Measurements from ENCODE around the gene ZBED4.

The ZBED4 gene

GRCh38 chr22:49905465-49905864, 51.8 kb downstream of the ZBED4 start:
- no peak for DNase-seq

DNA sequence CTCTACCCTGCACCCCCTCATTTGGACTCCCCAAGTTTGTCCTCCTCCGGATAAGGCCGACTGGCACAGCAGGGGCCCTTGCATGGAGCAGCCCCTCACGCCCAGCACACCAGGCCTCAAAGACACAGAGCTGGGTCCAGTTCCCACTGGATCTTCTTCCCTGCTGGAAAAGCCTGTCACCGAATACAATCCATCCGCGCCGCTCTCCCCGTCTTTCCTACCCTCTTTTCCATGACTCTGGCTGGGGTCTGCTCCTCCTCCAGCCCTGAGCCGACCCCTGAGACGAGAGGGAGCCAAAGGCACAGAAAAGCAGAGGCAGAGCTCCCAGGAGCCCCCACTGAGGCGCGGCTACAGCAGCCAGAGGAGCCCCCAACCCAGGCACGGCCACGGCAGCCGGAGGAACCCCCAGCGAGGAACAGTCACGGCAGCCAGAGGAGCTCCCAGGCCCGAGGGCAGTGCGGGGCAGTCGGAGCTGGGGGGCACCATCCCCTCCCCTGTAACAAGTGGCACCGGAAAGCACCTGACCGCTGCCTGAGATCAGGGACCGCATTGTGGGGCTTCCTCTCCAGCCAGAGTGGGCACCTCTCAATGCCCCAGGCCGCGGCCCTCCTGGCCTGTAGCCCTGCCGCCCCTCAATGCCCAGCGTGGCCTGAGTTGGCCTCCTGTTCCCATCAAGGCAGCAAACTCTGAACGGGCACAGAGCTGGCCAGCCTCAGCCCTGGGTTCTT, 52.6 kb downstream of the ZBED4 start:
- DNase-seq = no peak

- DNase-seq = no peak
Observed at GRCh38 chr22:49906799-49907290, 53.2 kb downstream of the ZBED4 start.

DNA sequence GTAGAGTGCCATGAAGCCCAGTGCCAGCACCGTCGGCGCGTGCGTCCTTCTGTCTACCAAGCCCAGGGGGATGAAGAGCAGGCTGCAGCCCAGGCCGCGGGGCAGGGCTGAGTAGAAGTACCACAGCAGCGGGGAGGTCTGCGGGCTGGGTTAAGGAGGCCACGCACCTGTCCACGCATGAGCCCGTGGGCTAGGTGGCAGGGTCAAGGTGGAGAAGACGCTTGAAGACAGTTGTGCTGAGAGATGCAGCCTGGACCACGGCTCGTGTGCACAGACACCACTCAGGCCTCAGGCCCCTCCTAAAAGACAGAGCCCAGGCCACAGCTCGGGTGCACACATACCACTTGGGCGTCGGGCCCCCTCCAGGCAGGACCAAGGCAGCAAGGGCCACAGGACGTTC, 54.2 kb downstream of the ZBED4 start:
- DNase-seq = no peak

DNA sequence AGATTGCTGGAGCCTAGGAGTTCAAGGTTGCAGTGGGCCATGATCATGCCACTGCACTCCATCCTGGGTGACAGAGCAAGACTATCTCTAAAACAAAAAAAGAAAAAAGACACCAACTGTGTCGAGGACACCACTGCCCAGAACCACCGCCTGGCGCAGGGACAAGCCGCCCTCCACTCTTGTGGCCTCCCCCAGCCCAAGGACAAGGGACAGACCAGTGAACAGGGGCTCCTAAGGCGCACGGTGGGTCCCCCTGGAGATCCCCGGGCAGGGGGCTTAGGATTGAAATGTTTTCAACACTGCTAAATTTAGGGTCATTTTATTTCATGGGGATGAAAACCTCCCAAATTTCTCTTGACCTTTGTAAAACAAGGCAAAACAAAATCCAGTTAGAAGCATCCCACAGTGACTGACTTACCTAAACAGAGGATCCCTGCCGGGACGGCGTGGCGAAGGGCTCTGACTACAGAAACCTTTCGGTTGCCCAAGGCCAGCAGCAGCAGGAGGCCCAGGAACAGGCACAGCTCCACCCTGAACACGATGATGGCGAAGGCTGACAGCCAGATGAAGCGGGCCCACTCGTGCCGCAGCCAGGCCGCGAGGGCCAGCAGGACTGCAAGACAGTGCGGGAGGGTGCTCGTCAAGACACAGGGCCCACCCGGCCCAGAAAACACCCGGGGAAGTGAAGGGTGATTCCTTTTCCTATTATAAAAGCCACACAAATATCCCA, 56.0 kb downstream of the ZBED4 start:
- no peak for DNase-seq

- no peak for DNase-seq
Observed at GRCh38 chr22:49910229-49911155, 56.8 kb downstream of the ZBED4 start.

- DNase-seq = no peak
Observed at GRCh38 chr22:49911881-49912625, 58.4 kb downstream of the ZBED4 start.

DNA sequence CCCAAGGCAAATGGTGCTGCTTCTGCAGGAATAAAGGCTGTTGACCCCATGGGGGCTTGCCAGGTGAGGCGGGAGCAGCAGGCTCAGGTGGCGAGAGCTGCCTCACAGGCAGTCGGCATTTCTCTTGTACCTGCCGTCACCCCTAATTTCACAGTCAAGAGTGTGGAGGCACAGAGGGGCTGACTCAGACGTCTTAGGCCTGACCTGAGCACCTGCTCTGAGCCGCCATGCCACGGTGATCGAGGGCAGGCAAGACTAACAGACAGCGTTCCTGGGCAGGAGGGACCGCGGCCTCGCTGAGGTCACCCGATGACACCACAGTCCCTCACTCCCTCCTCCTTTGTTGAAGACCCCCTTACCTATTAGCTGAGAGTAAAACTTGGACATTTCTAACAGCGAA, 59.4 kb downstream of the ZBED4 start:
- DNase-seq = no peak

- DNase-seq = no peak
Observed at GRCh38 chr22:49913446-49913845, 59.8 kb downstream of the ZBED4 start.

- no peak for DNase-seq
Observed at GRCh38 chr22:49914256-49914655, 60.6 kb downstream of the ZBED4 start.

- DNase-seq = no peak
Observed at GRCh38 chr22:49915610-49916009, 62.0 kb downstream of the ZBED4 start.

DNA sequence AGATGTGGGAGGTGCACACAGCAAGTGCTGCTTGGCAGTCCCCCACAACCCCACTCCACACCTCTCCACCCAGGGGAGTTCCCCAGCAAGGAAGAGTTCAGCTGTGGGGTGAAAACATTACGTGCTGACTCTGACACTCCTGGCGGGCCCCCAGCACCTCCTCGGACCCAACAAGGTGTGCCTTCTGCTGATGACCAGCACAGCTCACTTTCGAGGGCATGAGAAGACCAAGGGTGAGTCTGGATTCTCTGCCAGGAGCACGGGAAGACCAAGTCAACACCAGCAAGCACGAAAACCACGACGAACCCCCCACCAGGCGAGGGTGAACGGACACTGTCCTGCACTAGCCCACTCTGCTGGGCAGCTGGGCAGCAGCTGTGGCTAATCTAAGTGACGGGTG, 63.2 kb downstream of the ZBED4 start:
- DNase-seq = no peak

- peak; percentile 90 to 96 (median 95) for DNase-seq
Observed at GRCh38 chr22:49917974-49918910, 64.6 kb downstream of the ZBED4 start, which contains the start of the genes ALG12 and CRELD2. TSS of gene ALG12 (minus strand) at chr22:49918438. CDS start at chr22:49913765, 4,673 bp downstream. TSS of gene CRELD2 (plus strand) at chr22:49918634. CDS start at chr22:49918770, 136 bp downstream.

DNA sequence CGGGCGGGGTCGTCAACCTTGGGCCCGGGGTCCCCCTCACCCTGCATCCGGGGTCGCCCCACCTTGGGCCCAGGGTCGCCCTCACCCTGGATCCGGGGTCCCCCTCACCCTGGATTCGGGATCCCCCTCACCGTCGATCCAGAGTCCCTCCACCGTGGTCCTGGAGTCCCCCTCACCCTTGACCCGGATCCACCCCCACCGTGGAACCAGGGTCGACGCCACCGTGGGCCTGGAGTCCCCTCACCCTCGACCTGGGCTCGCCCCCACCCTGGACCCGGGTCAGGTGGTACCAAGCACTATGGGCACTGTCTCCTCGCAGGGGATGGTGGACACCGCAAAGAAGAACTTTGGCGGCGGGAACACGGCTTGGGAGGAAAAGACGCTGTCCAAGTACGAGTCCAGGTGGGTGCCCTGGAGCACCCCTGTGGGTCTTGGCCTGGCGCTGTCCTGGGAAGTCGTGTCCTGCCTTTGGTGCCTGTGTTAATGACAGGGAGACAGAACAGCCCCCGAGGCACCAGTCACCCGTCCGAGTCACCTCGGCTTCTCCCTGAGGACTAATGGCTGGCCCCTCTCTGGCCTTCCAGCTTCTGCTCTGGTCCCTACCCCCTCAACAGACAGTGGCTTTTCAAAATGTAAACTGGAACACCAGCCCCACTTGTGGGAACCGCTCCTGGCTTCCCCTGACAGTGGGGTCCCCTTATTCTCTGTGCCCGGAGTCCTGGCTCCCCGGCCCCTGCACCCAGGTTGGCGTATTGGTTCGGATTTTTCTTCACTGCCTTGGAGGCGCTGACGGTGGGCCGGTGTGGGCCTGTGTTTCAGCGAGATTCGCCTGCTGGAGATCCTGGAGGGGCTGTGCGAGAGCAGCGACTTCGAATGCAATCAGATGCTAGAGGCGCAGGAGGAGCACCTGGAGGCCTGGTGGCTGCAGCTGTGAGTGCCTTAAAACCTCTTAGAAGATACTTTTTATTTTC, 65.6 kb downstream of the ZBED4 start:
- DNase-seq = no peak

- DNase-seq = no peak
Observed at GRCh38 chr22:49920859-49921258, 67.2 kb downstream of the ZBED4 start.

GRCh38 chr22:49921508-49922278, 68.0 kb downstream of the ZBED4 start:
- DNase-seq = no peak

DNA sequence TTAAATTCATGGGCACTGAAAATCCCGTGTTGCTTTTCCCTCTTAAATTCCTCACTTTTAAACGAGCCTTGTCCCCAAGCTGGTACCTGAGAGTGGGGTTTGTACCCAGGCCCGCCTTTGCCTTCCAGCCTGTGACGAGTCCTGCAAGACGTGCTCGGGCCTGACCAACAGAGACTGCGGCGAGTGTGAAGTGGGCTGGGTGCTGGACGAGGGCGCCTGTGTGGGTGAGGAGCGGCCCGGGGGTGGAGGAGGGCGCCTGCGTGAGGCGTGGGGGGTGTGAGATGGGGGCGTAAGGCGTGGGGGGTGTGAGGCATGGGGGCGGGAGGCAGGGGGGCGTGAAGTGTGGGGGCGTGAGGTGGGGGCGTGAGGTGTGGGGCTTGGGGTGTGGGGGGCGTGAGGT, 68.8 kb downstream of the ZBED4 start:
- no peak for DNase-seq

- DNase-seq = no peak
Observed at GRCh38 chr22:49922926-49923325, 69.3 kb downstream of the ZBED4 start.

DNA sequence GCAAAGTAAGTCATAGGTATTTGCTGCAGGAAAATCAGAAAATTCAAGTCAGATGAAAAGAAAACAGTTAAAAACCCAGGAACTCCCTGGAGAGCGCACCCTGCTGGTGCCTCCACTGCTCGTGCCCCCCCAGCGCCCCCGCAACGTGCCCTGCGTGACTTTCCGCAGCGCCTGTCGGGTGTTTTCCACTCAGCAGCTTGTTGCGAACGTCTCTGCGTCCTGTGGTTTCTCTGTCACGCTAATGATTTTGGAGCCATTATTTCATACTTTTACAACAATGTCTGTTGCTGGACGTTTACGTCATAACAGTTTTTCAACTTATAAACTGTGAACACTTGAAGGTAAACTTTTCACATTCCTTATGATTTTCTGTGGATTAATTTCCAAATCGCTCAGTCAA, 69.8 kb downstream of the ZBED4 start:
- no peak for DNase-seq
